HG03139 (cell line): Measurements from ENCODE around the gene HYAL1.
"Not testable (repeated sequence)": the region's sequence is repeated elsewhere in the genome, so short reads cannot be mapped to it uniquely, and the experiment has no call there.

Experiments used
- ATAC-seq: cut with Tn5 transposase; IDR thresholded peaks from one replicate; pipeline ENCODE4 v1.9.1; 2021; ENCODE audit not compliant: unreplicated experiment

The HYAL1 gene

GRCh38 chr3:50275141-50275995, 28.0 kb downstream of the HYAL1 start:
- no peak for ATAC-seq

GRCh38 chr3:50274371-50275104, 28.8 kb downstream of the HYAL1 start:
- no peak for ATAC-seq

- ATAC-seq = no peak
These were observed 29.7 kb downstream of the HYAL1 start for GRCh38 chr3:50273689-50274065.

GRCh38 chr3:50272911-50273688, 30.3 kb downstream of the HYAL1 start:
- ATAC-seq = peak; percentile 62

GRCh38 chr3:50272538-50272910, 30.9 kb downstream of the HYAL1 start:
- ATAC-seq = not testable (repeated sequence)

GRCh38 chr3:50271314-50271936, 31.9 kb downstream of the HYAL1 start:
- no peak for ATAC-seq

GRCh38 chr3:50270422-50271224, 32.8 kb downstream of the HYAL1 start:
- ATAC-seq = no peak

GRCh38 chr3:50269977-50270413, 33.4 kb downstream of the HYAL1 start:
- ATAC-seq = no peak

GRCh38 chr3:50269460-50269859, 33.9 kb downstream of the HYAL1 start:
- ATAC-seq = no peak

- ATAC-seq = no peak
These were observed 34.5 kb downstream of the HYAL1 start, which contains the start of gene SEMA3B for GRCh38 chr3:50268703-50269451. Gene SEMA3B (plus strand): TSS chr3:50269147. CDS start chr3:50269241, 94 bp downstream.

- ATAC-seq = no peak
These were observed 35.1 kb downstream of the HYAL1 start for GRCh38 chr3:50268276-50268675.

- no peak for ATAC-seq
These were observed 36.0 kb downstream of the HYAL1 start for GRCh38 chr3:50267280-50267913.

- no peak for ATAC-seq
These were observed 36.5 kb downstream of the HYAL1 start for GRCh38 chr3:50266836-50267235.

- ATAC-seq = no peak
These were observed 37.4 kb downstream of the HYAL1 start for GRCh38 chr3:50266017-50266416.

- ATAC-seq = no peak
These were observed 37.8 kb downstream of the HYAL1 start for GRCh38 chr3:50265571-50265970.

- no peak for ATAC-seq
These were observed 38.3 kb downstream of the HYAL1 start for GRCh38 chr3:50264964-50265485.

- no peak for ATAC-seq
These were observed 38.9 kb downstream of the HYAL1 start for GRCh38 chr3:50264383-50264963.
